ENCODE data around the gene ALK.
"Not testable (repeated sequence)": the region's sequence is repeated elsewhere in the genome, so short reads cannot be mapped to it uniquely, and the experiment has no call there.

ALK gene

GRCh38 chr2:29262681-29263260, 658.6 kb downstream of the ALK start:
- Histone ChIP-seq H3K27ac (no peak overlapping the region), H3K4me3 (ENCODE audit: low read depth, low read length) (no peak overlapping the region), H3K9me3 (ENCODE audit: severe bottlenecking) (no peaks in the 10 kb centered on the region), H3K27me3 (ENCODE audit: insufficient read depth, low read depth, severe bottlenecking) (no peaks in the 10 kb centered on the region), H3K36me3 (no peaks in the 10 kb centered on the region)
- TF ChIP-seq CTCF (IDR thresholded peaks at IDR 0.05; ENCODE audit: low read depth, low read length), result no peak
- no peak for DNase-seq

GRCh38 chr2:29261003-29261402, 660.4 kb downstream of the ALK start:
- Histone ChIP-seq H3K36me3 (no peaks in the 10 kb centered on the region), H3K27ac (no peak overlapping the region), H3K27me3 (ENCODE audit: insufficient read depth, low read depth, severe bottlenecking) (no peaks in the 10 kb centered on the region), H3K4me3 (ENCODE audit: low read depth, low read length) (no peak overlapping the region), H3K9me3 (ENCODE audit: severe bottlenecking) (no peaks in the 10 kb centered on the region)
- DNase-seq, result no peak
- TF ChIP-seq CTCF (IDR thresholded peaks at IDR 0.05; ENCODE audit: low read depth, low read length), result no peak

GRCh38 chr2:29260142-29260772, 661.1 kb downstream of the ALK start:
- no peak for TF ChIP-seq CTCF (IDR thresholded peaks at IDR 0.05; ENCODE audit: low read depth, low read length)
- H3K27me3 ChIP-seq (ENCODE audit: insufficient read depth, low read depth, severe bottlenecking), result no peaks in the 10 kb centered on the region
- DNase-seq, result no peak

GRCh38 chr2:29259221-29259620, 662.2 kb downstream of the ALK start:
- Histone ChIP-seq H3K4me3 (ENCODE audit: low read depth, low read length) (no peak overlapping the region), H3K27me3 (ENCODE audit: insufficient read depth, low read depth, severe bottlenecking) (no peaks in the 10 kb centered on the region), H3K36me3 (no peaks in the 10 kb centered on the region), H3K9me3 (ENCODE audit: severe bottlenecking) (no peaks in the 10 kb centered on the region), H3K27ac (no peak overlapping the region)
- DNase-seq, result no peak
- no peak for TF ChIP-seq CTCF (IDR thresholded peaks at IDR 0.05; ENCODE audit: low read depth, low read length)

More at GRCh38 chr2:29260142-29260772, 661.1 kb downstream of the ALK start:
- no peak overlapping the region for H3K4me3 ChIP-seq (ENCODE audit: low read depth, low read length)
- no peaks in the 10 kb centered on the region for H3K36me3 ChIP-seq
- H3K9me3 ChIP-seq (ENCODE audit: severe bottlenecking), result no peaks in the 10 kb centered on the region
- H3K27ac ChIP-seq, result no peak overlapping the region

DNA sequence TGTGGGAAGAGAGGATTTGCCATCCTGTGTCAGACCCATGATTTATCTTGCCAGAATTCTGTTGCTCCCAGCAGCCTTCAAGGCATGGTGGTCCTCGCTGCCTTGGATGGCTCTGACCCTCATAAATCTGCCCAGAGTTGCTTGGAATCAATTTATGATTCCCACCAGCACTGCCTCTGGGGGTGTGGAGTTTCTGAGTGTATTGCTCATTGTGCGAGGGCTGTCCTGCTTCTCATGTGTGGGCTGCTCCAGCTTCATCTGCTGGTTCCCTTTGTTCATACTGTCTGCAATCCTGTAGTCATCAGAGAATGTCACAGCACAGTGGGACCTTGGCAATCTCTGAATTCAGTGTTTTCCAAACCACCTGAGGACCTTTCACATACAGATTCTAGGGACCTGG, 666.4 kb downstream of the ALK start:
- TF ChIP-seq CTCF (IDR thresholded peaks at IDR 0.05; ENCODE audit: low read depth, low read length), result no peak
- Histone ChIP-seq H3K4me3 (ENCODE audit: low read depth, low read length) (no peak overlapping the region), H3K9me3 (ENCODE audit: severe bottlenecking) (no peaks in the 10 kb centered on the region), H3K27me3 (ENCODE audit: insufficient read depth, low read depth, severe bottlenecking) (no peaks in the 10 kb centered on the region), H3K36me3 (no peaks in the 10 kb centered on the region), H3K27ac (no peak overlapping the region)
- no peak for DNase-seq

DNA sequence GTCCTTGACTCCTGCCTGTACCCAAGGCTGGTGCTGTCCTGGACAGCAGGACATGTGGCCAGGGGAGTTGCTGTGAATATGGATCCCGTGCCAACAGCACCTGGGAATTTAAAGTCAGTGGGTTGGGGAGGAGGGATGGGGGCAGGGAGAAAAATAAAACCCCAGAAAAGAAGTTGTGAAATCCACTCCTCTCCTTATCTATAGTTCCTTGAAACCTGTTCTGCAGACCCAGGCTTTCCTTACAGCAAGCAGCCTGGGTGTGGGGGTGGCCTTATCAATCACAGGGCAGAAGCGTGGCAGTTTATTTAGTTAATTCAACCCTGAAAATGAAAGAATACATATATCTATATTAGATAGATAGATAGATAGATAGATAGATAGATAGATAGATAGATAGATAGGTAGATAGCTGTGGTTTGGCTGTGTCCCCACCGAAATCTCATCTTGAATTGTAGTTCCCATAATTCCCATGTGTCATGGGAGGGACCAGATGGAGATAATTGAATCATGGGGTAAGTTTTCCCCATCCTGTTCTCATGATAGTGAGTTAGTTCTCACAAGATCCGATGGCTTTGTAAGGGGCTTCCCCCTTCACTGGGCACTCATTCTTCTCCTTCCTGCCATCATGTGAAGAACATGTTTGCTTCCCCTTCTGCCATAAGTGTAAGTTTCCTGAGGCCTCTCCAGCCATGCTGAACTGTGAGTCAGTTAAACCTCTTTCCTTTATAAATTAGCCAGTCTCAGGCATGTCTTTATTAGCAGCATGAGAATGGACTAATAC, 667.7 kb downstream of the ALK start:
- not testable (repeated sequence) for H3K27ac ChIP-seq; H3K9me3 ChIP-seq (ENCODE audit: severe bottlenecking); DNase-seq; H3K27me3 ChIP-seq (ENCODE audit: insufficient read depth, low read depth, severe bottlenecking); H3K4me3 ChIP-seq (ENCODE audit: low read depth, low read length); H3K36me3 ChIP-seq

Measured in WERI-Rb-1 (cell line).